HG03521 (cell line): Measurements from ENCODE around the gene TRPC3.
A peak's percentile ranks its signal among the peaks of the same experiment; 100 is the strongest.

Source experiments
- ATAC-seq: cut with Tn5 transposase; IDR thresholded peaks from one replicate; pipeline ENCODE4 v1.9.1; 2021; ENCODE audit warnings: mild to moderate bottlenecking, moderate library complexity; ENCODE audit not compliant: unreplicated experiment

TRPC3 gene

DNA sequence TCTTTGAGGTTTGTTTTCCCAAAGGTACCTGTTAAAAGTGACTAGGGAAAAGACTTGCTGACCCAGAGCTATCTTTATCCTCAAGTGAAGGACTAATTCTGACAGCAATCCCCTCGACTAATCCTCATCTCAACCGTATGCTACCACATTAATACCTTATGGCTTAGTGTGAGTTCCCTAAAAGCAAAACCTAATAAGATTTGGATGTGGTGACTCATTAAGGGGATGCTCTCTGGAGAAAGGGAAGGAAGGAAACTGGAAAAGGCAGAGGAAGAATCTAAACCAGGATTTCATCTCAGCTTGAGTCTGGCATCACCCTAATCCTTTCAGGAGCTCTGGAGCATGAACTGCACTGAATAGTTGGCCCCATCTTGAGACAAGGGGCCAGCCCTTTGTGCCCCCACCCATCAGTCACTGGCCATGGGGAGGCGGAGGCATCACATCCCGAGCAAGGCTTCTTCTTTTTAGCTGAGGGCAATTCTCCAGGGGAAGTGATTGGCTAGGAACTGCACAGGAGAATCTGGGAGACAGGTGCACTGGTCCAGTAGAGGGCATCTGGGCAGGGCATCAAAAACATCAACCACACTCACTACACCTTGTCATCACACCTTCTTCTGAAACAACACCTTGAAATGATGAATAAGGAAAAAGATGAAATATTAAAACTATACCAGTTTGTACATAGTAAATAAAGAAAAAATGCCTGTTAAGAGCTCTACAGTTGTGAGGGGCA lies 74.7 kb downstream of the TRPC3 start:
- no peak for ATAC-seq

DNA sequence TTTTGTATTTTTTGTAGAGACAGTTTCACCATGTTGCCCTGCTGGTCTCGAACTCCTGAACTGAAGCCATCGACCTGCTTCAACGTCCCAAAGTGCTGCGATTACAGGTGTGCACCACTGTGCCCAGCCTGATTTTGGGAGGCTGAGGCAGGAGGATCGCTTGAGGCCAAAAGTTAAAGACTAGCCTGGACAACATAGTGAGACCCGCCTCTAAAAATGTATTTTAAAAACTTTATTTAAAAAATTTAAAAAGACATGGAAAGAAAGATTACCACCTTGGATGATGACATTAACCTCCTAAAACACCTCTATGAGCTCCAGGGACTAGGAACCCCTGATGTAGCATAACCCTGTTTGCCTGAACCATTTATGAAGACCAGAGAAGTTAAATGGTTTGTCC lies 75.8 kb downstream of the TRPC3 start:
- no peak for ATAC-seq

DNA sequence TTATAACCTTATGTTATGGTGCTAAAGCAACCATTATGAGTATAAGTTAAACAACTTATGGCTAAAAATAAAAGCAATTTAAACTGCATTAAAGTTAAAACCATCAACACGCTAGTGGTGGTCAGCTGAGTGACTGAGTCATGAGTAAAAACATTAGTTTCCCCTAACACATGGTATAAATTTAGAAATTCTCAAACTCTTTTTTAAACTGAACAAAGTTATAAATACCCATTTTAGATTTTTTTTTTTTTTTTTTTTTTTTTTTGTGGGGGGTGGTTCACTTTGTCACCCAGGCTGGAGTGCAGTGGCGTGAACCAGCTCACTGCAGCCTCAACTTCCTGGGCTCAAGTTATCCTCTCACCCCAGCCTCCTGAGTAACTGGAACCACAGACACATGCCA lies 76.2 kb downstream of the TRPC3 start:
- no peak for ATAC-seq

DNA sequence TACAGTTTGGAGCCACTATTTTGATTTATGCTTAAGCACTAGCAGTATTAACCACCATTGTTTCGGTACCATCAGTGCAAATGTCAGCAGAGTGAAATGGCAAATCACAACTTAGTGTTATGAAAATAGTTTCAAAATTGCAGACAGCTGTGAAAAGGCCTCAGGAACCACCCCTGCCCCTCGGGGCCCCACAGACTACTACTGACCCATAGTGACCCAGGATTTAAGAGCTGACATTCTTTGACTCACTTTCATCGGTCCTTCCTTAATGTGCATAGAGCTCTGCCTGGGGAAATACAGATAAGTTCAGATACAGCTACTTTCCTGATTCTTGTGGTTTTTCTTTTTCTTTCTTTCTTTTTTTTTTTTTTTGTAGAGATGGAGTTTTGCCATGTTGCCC lies 78.3 kb downstream of the TRPC3 start:
- no peak for ATAC-seq

DNA sequence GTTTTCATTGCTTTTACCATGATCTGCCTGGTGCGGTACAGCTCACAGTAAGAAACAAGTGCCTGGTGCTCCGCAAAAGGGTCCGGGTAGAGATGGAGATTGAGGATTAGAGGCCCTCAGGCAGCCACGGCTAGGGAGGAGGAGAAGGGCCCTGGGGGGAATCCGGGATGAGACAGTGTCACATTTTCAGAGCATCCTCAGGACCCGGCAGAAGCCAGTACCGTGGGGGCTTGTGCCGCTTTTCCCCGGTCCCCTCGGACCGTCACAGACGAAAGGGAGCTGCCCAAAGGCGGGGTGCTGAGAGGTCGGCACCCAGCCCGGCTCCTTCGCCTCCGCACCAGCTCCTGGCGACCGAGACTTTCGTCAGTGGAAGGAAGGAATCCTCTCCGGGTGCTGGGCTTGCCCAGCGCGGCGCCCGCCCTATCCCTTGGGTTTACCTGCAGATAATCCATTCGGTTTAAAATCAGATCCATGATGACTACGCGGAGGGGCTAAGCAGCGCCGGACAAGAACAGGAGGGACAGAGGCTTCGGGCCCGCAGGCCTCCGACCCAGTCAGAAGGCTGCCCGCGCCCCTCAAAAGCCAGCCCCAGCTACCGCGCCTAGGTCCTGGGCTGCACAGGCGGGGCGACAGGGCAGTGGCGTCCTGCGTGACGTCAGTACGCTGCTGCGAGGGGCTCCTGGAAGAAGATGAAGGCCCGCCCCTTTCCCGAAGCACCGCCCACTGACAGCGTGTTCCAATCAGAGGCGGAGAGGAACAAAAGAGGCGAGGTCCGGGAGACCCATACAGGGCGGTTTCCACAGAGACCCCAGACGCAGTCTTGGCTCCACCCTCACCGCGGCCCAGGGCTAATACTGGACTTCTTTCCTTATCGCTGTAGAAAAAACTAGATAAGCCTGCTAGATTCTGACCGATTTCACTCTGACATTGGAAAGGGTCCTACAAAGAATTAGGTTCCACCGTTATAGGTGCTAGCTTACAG lies 81.7 kb downstream of the TRPC3 start, which contains the start of gene BBS7:
BBS7 (minus strand) TSS at position 634 of the 982 bp plus-strand sequence; CDS start at position 473, 161 bp downstream.
- peak; percentile 99 for ATAC-seq

DNA sequence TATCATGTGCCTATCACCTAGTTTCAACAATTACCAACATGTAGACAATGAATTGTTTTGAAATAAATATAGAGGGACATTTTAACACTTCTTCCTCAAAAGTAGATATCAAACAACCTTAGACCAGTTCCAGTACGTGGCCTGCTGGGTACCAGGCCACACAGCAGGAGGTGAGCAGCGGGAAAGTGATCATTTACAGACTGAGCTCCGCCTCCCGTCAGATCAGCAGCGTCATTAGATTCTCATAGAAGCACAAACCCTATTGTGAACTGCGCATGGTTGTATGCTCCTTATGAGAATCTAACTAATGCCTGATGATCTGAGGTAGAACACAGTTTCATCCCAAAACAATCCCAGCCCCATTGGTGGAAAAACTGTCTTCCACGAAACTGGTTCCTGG lies 88.1 kb downstream of the TRPC3 start:
- no peak for ATAC-seq

DNA sequence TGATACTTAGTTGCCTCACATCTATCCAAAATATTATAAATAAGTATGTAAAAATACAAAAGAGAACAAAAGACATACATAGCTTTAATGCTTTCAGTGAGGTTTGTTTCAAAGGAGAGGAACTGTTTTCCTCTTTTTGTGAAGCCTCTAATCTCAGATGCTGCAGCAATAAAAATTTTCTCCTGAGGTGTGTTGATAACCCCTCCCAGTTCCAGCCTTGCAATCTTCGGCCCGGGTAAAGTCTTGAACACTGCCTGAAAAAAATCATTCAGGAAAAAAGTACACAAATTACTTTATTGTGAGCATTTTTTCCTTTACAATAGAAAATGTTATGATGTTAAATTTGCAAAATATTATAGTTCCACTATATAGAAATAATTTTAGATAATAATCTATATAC lies 90.4 kb downstream of the TRPC3 start:
- ATAC-seq, result no peak

DNA sequence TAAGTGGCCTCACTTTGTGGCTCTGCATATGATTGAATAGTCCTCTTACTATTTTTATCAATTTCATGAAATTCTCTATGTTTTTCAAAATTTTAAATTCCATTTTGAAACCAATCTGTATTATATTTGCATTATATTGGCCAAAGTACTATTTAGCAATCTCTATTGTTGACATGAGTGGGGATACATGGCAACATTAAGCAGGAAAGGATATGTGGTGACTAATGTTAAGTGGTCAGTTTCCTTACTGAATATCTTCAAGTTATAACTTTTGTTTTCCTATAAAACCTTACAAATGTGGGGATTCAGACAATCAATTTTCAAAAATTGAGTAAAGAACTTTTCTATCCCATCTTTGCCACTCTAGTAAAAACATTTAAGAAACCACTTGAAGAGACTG lies 91.7 kb downstream of the TRPC3 start:
- ATAC-seq, result no peak

DNA sequence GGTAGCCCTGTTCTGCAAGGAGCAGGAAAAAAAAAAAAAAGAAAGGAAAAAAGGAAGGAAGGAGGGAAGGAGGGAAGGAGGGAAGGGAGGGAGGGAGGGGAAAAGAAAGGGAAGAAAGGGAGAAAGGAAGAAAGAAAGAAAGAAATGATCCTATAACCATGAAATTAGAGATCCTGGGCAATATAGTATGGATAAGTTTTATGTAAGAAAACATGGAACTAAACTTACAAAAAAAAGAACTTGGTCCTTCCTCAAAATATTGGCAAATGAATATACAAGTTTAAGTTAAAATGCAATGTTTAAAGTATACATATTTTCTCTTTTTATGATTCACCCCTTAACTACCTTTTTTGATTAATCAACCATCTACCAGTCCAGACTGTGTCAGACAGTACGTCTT lies 100.5 kb downstream of the TRPC3 start:
- ATAC-seq, result no peak

DNA sequence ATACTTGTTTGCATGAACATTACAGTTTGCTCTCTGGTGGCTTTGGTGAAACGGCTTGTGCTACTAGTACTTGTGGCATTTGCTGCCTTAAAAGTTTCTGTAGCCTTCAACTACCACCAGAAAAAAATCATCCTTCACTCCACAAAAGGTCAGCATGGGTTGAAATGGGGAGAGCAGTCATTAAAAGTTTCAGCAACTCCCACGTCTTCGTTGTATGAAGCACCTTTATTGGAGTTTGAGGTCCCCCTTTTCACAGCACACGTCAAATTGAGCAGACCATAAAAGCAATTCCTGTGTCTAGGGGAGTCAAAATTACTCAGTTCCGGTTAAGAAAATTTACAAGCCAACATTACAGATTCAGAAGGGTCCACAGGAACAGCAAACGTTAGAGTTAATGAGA lies 105.2 kb downstream of the TRPC3 start:
- ATAC-seq, result no peak

DNA sequence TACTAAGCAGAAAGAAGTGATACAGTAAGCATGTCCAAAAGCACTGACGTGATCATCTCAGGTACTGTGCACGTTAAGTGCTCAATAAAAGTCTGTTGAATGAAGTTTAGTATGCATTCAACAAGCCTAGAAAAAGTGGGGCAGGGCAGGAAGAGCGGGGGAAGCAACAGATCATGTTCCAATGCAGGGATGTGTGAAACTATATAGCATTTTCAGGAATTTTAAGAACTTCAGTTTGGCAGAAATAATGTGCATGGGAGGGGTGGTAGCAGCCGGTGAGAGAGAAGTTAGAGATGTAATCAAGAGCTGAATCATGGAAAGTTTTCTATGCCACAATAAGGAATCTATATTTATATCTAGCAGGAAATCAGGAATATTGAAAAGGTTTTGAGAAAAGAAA lies 109.0 kb downstream of the TRPC3 start:
- ATAC-seq, result no peak

DNA sequence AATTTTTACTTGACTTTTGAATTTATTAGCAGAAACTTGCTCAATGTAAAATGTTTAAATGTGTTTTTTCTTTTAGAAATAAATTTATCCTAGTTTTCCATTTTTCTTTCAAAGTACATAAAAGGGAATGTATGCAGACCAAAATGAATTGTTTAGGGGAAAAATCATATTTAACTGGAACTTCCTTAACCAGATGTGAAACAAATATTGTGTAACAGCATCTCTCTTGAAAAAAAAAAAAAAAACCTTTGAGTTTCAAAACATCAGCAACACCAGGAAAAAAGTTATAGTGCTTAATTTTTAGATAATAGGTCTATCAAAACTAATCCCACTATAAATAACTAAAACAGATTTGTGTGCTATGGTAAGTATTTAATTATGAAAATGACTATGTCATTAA lies 113.7 kb downstream of the TRPC3 start:
- ATAC-seq, result no peak

DNA sequence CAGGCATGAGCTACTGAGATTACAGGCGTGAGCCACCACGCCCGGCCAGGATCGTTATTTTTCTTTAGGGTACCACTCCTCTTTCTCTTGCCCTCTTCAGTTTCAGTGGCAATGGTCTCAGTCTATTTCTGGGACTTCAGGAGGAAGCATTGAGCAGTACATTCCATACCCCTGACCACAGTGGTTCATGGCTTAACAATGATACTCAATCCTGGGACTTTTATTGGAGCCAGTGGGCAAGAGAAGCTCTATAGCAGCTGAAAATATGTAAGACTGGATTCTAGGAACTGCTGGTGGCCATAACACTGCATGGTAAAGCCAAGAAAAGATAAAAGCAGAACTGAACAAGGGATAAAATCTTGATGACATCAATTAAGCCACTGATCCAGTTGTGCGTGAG lies 122.3 kb downstream of the TRPC3 start:
- no peak for ATAC-seq
